ENCODE results near the gene NUP93.

GRCh38 chr16:56895813-56896212 lies 165.9 kb downstream of the NUP93 start:
- TF ChIP-seq CTCF (optimal IDR thresholded peaks at IDR 0.05 in 1 of 3, IDR thresholded peaks at IDR 0.05 in 1 of 3, conservative IDR thresholded peaks at IDR 0.05 in 1 of 3; ENCODE audit: extremely low read depth in 1 of 3, insufficient read depth in 2 of 3, low read length in 3 of 3), result no peak
- TF ChIP-seq EZH2 (IDR thresholded peaks at IDR 0.05; ENCODE audit: low read length), result no peak

All from keratinocyte (primary cell).